Motor neuron (in vitro differentiated cells): Measurements from ENCODE around the gene RBMS1. TPM values are rescaled to one million over a fixed set of nuclear protein-coding genes. Genes with fewer than 3 reads are reported as not detected.

Experiments used
- ATAC-seq, 8 experiments: fragments of 200-7000 bp; cut with Tn5 transposase; replicated peaks in 6 of 8; 2 replicates each; pipeline ENCODE4 v1.8.0; 2021; ENCODE audit warnings: mild to moderate bottlenecking in 8 of 8, moderate library complexity in 8 of 8
- H3K27ac ChIP-seq, 2 donors: fragments of 250-450 bp; sonication (Bioruptor Pico); 2 replicates each; pipeline ENCODE4 v1.9.0; 2021; ENCODE audit warnings: antibody characterized with exemption in 2 of 2, mild to moderate bottlenecking in 2 of 2, moderate library complexity in 1 of 2
- H3K4me1 ChIP-seq, 2 donors: fragments of 250-450 bp; sonication (Bioruptor Pico); replicated peaks in 1 of 2; 2 replicates each; pipeline ENCODE4 v1.6.1; 2021; ENCODE audit warnings: antibody characterized with exemption in 2 of 2, mild to moderate bottlenecking in 2 of 2, moderate library complexity in 1 of 2
- H3K4me3 ChIP-seq, 5 donors: fragments of 250-450 bp; sonication (Bioruptor Pico); 2 replicates each; pipeline ENCODE4 v1.9.0; 2021; ENCODE audit warnings: antibody characterized with exemption in 5 of 5, mild to moderate bottlenecking in 5 of 5, moderate library complexity in 4 of 5
- WGBS, 10 experiments: fragments of 450-650 bp; shearing (Covaris generic); methylation state at CpG; one replicate each; pipeline ENCODE4 v1.0.0; 2022; 5-methylcytosine and 5-hydroxymethylcytosine counted together
- in situ Hi-C, 9 experiments: fragments of 400-800 bp; cut with MboI; loops; one replicate each; pipeline ENCODE4 v1.15.0; 2021; ENCODE audit warnings: low sequenced_read_pairs in 9 of 9, low pct_unique_long_range_greater_than_20kb in 2 of 9; ENCODE audit not compliant: unreplicated experiment in 9 of 9
- total RNA-seq, 8 experiments: library from RNA; unstranded; fragments of 300-600 nt; gene quantifications; 2 replicates each; pipeline versions ENCODE4 v1.2.3 to v1.2.4, GENCODE V29; 2022

RBMS1 gene
- total RNA-seq, 8 experiments from 2014 or later = 17.9 to 172 (median 53.5) TPM

- Histone ChIP-seq H3K4me3 (no peak overlapping the region), H3K27ac (no peak overlapping the region), H3K4me1 (no peaks in the 10 kb centered on the region)
- ATAC-seq = peak in 3 of 8 experiments; percentile 63 to 72 (median 70)
- in situ Hi-C loops = no loop called here
- WGBS, 10 experiments = 19 to 83% (median 71%) methylated on average over 1 to 5 of the region's 5 CpGs
These were observed 265.3 kb downstream of the RBMS1 start for GRCh38 chr2:160228141-160228917.

GRCh38 chr2:160227293-160227915 is 266.2 kb downstream of the RBMS1 start:
- Histone ChIP-seq H3K4me3 (no peak overlapping the region), H3K4me1 (no peaks in the 10 kb centered on the region), H3K27ac (no peak overlapping the region)
- 5 to 100% (median 60%) methylated on average over 1 to 5 of the region's 5 CpGs; no CpG with 5 or more reads in 1 of the 10 experiments for WGBS, 10 experiments
- in situ Hi-C loops = no loop called here
- ATAC-seq = peak in 1 of 8 experiments; percentile 22

- Histone ChIP-seq H3K4me1 (no peaks in the 10 kb centered on the region), H3K27ac (no peak overlapping the region), H3K4me3 (no peak overlapping the region)
- ATAC-seq = no peak
- in situ Hi-C loops = no loop called here
- 76 to 100% (median 95%) methylated on average over 1 to 5 of the region's 5 CpGs; no CpG with 5 or more reads in 5 of the 10 experiments for WGBS, 10 experiments
These were observed 267.2 kb downstream of the RBMS1 start for GRCh38 chr2:160226367-160226766.

- no peak overlapping the region for H3K4me3 ChIP-seq
- whole genome bisulfite sequencing, 10 experiments = 44 to 100% (median 85%) methylated on average over 1 to 3 of the region's 4 CpGs; no CpG with 5 or more reads in 2 of the 10 experiments
- H3K4me1 ChIP-seq = no peaks in the 10 kb centered on the region
- H3K27ac ChIP-seq = no peak overlapping the region
- ATAC-seq = peak in 1 of 8 experiments; percentile 32
- in situ Hi-C loops = no loop called here
These were observed 267.9 kb downstream of the RBMS1 start for GRCh38 chr2:160225722-160226121.

GRCh38 chr2:160224507-160224906 is 269.1 kb downstream of the RBMS1 start:
- in situ Hi-C loops = no loop called here
- Histone ChIP-seq H3K4me3 (no peak overlapping the region), H3K4me1 (no peaks in the 10 kb centered on the region), H3K27ac (no peak overlapping the region)
- WGBS, 10 experiments = 75 to 100% (median 100%) methylated on average over 1 to 3 of the region's 3 CpGs; no CpG with 5 or more reads in 3 of the 10 experiments
- ATAC-seq = no peak

- H3K4me1 ChIP-seq = no peaks in the 10 kb centered on the region
These were observed 269.5 kb downstream of the RBMS1 start for GRCh38 chr2:160224060-160224459.

GRCh38 chr2:160223560-160223959 is 270.0 kb downstream of the RBMS1 start:
- WGBS, 10 experiments = 0 to 100% (median 87%) methylated on average over 1 to 3 of the region's 3 CpGs; no CpG with 5 or more reads in 2 of the 10 experiments
- Histone ChIP-seq H3K4me1 (no peaks in the 10 kb centered on the region), H3K27ac (no peak overlapping the region), H3K4me3 (no peak overlapping the region)
- in situ Hi-C loops = no loop called here
- no peak for ATAC-seq

More at GRCh38 chr2:160224060-160224459, 269.5 kb downstream of the RBMS1 start:
- in situ Hi-C loops = no loop called here
- Histone ChIP-seq H3K27ac (no peak overlapping the region), H3K4me3 (no peak overlapping the region)
- WGBS, 10 experiments = 0 to 100% (median 70%) methylated on average over 1 to 3 of the region's 3 CpGs; no CpG with 5 or more reads in 2 of the 10 experiments
- ATAC-seq = peak; percentile 58 to 96 (median 94)

- ATAC-seq = no peak
- Histone ChIP-seq H3K4me3 (no peak overlapping the region), H3K4me1 (no peaks in the 10 kb centered on the region), H3K27ac (no peak overlapping the region)
- in situ Hi-C loops = no loop called here
- 53 to 100% (median 78%) methylated on average over 1 to 6 of the region's 7 CpGs; no CpG with 5 or more reads in 1 of the 10 experiments for WGBS, 10 experiments
These were observed 270.9 kb downstream of the RBMS1 start for GRCh38 chr2:160222546-160223283.
